GM19193 (cell line): Measurements from ENCODE around the gene SUPT20H.

Experiments used
- POLR2A ChIP-seq: IDR thresholded peaks from 4 replicates; pipeline ENCODE4 v1.6.1; 2011; ENCODE audit not compliant: insufficient read depth, insufficient read length; ENCODE audit errors: extremely low read depth

Gene SUPT20H

DNA sequence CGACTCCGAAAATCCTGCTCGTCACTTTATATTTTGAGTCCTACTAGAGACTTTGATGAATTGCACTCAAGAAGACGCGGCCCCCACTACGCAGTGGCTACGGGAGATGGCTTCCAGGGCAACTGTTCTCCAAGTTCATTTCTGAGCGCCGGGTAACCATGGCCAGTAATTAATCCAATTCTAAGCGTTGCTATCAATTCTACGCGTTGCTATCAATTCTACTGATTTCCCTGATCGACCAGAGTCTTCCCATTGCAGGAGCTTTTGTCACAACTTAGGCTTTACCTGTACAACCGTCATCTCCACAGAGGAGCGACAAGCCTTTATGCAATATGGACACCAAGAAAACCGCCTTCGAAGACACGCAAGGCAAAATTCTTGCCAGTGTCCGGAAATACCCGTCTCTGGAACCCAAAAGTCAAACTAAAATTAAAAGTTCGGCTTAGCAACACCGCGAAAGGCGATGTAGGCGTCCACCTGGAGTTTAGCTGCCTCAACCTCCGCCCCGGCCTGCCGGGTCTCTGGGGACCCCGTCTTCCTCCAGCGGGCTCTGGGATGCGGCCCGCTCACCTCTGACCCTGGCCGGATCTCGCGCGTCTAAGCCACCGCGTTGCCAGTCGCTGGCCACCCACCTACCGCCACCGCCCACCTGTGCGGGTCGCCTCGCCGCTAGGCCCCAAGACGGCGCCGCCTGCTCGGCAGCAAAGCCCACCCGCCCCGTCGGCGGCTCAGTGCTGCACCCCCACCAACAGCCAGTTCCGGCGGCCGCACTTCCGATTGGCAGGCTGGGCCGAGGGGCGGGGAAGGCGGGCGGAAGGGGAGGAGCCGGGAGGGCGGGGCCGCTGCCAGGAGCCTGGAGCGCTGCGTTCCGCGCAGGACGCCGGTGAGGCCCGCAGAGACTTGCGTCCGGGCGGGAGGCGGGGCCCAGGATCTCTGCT is at the start of gene SUPT20H:
Gene SUPT20H, minus strand, starts transcription at position 779 of the 938 bp plus-strand sequence. CDS start 8,198 bp downstream, outside the sequence.
- TF ChIP-seq POLR2A, result peak; percentile 84

DNA sequence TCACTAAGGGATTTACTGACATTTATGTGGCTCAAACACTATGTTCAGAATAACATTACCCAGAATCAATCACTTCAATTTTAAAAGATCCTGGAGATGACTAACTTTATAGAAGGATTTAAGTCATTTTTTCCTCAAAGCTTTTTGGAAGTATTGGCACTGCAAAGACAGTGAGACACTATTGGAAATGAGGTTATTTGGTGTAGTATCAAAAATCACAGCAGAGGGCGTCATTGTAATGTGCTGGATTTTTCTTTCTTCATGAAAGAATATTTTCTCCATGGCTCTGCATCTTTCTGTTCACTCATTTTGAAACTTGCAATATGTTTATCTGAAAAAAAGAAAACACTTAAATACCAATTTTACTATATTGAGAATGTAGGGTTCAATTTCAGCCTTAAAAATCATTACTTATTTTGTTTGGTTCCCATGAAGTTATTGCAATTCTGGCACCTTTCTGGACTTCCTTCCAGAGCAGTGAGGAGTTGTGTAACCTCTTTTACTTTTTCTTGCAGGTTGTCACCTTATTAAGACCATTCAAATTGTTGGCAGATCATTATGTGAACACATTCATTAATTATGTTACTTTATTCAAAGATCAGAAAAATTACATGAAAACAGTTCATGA is 49.7 kb upstream of the SUPT20H start:
- no peak for TF ChIP-seq POLR2A

DNA sequence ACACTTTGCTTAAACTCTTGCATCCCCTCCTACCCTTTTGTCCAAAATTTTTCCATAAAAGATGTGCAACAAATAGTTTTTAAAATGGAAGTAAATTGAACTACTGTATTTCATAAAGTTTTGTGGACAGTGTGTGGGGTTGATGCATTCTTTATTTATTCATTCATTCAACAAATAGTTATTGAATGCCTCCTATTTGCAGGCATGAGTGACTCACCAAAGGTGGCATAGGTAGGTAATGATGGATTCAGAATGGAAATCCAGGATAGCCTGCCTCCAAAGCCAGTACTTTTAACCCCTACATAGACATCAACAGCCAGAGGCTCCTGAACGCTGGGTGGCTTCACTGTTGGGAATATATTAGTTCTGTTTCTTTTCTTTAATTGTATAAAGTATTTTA is 48.4 kb upstream of the SUPT20H start:
- no peak for TF ChIP-seq POLR2A

DNA sequence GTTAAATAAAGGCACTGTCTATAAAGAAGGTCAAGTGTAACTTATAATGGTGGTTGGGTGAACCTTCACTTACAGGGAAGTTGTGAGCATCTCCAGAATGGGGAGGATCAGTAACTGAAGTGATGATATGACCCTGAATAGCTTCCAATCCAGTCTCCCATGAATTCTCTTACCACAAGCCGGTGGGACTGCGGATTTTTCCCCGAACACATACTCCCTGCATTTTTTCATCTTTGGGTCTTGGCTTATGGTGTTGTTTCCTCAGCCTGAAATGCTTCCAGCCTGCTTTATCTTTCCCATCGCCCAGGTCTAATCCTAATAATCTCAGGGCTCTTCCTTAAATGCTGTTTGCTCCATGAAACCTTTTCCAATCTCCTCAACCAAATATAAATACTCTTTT is 48.0 kb upstream of the SUPT20H start:
- no peak for TF ChIP-seq POLR2A

DNA sequence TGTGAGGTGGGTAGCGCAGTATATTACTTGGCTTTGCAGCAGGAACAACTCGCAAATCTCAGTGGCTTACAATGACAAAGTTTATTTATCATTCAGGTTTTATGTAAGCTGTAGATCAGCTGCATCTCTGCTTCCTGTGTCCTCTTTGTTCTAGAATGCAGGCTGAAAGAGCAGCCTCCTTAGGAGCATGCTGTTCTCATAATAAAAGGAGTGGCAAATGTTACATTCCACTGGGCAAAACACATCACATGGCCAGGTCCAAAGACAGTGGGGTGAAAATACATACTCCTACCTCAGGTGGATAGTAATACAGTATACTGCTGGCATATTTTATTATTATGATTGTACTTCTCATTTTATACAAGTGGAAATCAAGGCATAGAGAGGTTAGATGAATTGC is 47.2 kb upstream of the SUPT20H start:
- TF ChIP-seq POLR2A, result no peak

DNA sequence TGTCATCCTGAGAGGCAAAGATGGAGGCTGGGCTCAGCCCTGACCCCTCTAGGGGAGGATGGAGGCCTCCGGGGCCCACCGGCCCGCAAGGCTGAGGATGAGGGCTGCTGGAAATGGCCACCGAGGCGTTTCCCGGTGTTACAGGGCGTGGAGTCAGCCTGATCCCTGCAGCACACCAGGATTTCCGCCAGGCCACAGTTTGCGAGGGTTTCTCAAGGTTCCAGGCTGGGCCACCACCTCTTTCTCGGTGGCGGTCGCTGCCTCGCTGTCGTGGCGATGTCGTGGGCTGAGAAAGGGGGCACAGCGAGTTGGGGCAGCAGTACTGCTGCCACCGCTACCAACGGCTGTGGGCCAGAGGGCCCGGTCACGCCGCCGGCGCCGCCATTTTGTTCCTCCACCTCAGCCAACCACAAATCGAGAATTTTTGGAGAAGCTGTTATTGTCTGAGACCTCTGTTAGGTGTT is 45.8 kb upstream of the SUPT20H start, which contains the start of gene CSNK1A1L:
Gene CSNK1A1L, minus strand, starts transcription at position 414 of the 464 bp plus-strand sequence. Its CDS starts 408 bp downstream, at position 6.
- TF ChIP-seq POLR2A, result no peak

DNA sequence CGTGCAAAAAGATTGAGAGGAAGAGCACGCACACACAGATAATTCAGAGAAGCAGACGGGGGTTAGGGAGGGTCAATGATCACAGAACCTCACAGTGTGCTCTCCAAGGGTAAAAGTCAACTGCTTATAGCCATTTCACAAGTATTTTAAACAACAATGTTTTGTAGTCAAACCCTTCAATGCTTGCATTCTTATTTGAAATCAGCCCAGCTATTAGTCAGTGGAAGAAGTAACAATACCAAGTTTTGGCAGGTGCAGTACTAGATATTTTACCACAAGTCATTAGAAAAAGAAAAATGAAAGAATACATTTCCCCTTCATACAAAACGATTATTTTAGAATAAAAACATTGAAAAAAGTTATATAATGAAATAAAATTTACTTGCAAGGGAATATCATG is 43.4 kb upstream of the SUPT20H start:
- TF ChIP-seq POLR2A, result no peak

DNA sequence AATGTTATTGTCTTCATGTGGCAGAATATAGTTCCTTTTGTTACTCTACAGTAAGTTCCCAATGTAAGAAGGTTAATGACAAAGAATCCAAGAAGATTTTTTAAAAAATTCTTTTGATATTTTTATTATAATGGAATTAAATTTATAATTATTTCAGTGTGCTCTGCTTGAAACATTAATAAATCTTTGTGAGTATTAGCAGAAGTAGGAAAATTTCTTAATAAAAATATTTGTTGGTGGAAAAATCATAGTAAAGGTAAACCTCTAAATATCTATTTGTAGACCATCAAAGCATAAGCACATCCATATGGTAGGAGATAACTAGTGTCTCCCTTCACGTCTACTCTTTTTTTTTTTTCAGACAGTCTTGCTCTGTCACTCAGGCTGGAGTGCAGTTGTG is 41.7 kb upstream of the SUPT20H start:
- TF ChIP-seq POLR2A, result no peak

DNA sequence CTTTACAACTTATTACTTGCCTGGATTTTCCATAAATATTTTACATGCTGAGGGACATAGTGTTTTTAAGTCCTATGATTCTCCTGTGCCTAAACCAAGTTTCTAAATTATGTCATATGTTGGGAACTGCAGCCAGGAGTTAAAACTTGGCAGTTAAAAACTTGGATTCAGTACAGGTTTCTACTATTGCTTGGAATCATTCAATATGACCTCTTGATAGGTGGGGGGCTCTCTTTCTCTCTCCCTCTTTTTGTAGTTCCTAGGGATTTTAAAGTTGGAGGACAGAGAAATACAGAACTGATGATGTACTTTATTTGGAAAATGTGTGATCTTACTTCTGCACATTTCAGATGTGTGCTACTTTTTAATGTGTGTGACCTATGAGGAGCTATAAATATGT is 41.2 kb upstream of the SUPT20H start:
- no peak for TF ChIP-seq POLR2A

DNA sequence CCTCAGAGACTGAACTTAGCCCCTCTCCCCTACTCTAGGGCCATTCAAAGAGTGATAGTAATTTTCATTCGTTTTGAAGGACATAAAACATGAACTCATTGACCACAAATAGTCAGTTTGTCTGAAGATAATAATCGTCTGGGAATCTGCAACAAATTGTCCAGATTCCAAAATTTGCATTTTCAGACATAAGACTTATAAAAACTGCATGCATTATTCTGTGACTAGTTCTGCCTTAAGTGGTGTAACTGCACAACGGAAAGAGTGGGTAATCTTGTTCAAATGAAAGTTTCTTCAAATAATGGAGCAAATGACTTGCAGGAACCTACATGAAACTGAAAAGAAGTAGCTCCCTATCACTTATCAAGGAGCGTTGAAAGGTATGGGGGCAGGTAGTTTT is 37.6 kb upstream of the SUPT20H start:
- no peak for TF ChIP-seq POLR2A

DNA sequence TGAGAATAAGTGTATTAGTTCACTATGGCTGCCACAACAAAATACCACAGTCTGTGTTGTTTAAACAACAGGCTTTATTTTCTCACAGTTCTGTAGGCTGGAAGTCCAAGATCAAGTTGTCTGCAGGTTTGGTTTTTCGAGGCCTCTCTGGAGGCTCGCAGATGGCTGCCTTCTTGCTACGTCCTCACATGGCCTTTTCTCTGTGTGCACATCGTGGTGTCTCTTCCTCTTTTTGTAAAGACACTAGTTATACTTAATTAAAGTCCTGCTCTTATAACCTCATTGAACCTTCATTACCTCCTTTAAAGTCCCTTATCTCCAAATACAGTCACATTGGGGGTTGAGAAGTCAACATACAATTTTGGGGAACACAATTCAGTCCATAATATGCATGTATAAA is 35.4 kb upstream of the SUPT20H start:
- TF ChIP-seq POLR2A, result no peak

DNA sequence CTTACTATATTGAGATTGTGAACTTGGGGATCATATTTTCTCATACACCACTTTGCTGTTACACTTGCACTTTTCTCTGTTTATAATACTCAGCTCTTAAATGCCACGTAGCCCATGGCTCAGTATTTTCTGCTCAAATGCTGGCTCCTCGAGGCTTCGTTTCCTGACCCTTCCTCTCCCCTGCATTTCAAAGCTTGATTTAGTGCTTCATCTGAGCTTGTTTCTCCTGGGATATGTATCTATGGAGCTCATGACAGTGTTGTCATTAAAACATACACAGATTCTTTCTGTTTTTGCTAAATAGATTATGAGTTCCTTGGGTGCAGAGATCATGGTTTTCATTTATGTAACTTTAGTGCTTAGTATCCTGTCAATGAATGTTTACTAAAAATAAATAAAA is 34.6 kb upstream of the SUPT20H start:
- no peak for TF ChIP-seq POLR2A

DNA sequence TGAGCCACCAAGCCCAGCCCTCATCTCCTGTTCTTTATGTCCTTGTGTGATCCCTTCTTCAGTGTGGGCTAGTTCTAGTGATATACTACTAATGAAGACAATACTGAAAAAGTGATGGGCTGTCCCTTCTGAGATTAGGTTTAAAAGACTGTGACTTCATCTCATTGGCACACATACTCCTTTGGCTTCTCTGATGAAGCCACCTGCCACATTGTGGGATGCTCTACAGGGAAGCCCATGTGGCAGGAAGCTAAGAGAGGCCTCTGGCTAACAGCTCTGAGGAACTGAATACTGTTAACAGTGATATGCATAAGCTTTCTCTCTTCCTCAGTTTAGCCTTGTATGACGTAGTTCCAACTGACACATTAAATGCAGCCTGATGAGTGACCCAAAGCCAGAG is 32.3 kb upstream of the SUPT20H start:
- no peak for TF ChIP-seq POLR2A

DNA sequence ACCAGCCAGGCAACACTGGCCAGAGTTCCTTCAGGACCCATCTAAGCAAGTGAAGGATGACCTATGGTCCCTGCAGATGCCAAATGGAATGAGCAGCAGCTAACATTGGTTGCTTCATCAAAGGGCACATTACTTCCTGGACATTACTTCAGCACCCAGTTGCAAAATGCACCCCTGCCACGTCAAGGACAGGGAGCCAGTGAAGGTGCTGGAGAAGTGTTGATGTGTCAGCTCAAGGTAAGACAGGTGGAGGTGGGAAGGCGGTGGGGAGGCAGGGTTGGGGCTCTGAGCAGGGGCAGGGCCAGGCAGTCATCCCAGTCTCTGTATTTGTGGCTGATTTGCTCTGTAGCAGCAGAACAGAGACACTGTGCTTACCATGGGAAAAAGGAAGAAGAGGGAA is 31.4 kb upstream of the SUPT20H start:
- TF ChIP-seq POLR2A, result no peak

DNA sequence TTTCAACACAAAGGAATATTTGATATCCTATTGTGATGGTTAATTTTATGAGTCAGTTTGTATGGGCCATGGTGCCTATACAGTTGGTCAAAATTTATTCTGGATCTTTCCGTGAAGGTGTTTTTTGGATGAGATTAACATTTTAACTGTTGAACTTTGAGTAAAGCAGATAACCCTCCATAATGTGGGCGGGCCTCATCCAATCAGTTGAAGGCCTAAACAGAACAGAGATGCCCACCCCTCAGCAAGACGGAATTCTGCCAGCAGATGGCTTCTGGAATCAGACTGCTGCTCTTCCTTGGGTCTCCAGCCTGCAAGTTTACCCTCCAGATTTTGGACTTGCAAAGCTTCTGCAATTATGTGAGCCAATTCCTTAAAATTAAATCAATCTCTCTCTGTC is 30.0 kb upstream of the SUPT20H start:
- no peak for TF ChIP-seq POLR2A

DNA sequence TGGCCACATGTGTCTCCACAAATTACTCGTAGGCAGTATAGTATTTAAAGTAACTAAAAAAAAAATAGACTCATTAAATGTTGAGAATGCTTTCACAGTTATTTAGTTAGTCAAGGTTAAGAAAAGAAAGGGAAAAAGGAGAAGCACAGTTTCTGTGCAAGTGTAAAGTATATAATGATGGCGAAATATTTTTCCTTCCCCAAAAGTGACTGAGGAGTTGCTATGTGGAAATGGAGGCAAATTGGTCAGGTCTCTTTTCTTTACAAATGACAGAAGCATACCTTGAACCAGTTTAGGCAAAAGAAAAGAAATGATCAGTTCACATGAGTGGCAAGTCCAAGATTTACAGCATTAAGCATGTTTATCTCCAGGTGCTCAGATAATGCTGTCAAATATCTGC is 28.0 kb upstream of the SUPT20H start:
- TF ChIP-seq POLR2A, result no peak
